Subcutaneous abdominal adipose tissue (tissue), 5 donors: ENCODE results near the gene CLIP4.

Experiments
- H3K27ac ChIP-seq: one replicate; pipeline ENCODE4 v1.7.0; 2013; ENCODE audit warnings: low read depth, mild to moderate bottlenecking, inconsistent platforms, low read length, moderate library complexity
- H3K27me3 ChIP-seq, 5 donors: one replicate each; pipeline ENCODE4 v1.7.0; 2013; ENCODE audit warnings: low read length in 5 of 5, inconsistent platforms in 1 of 5; ENCODE audit not compliant: control insufficient read depth in 5 of 5, insufficient read depth in 4 of 5
- H3K36me3 ChIP-seq, 5 donors: one replicate each; pipeline ENCODE4 v1.7.0; 2013; ENCODE audit warnings: low read length in 5 of 5; ENCODE audit not compliant: control insufficient read depth in 5 of 5, insufficient read depth in 5 of 5
- H3K4me1 ChIP-seq, 5 donors: one replicate each; pipeline ENCODE4 v1.7.0; 2013; ENCODE audit warnings: low read length in 5 of 5, mild to moderate bottlenecking in 3 of 5, moderate library complexity in 1 of 5; ENCODE audit not compliant: control insufficient read depth in 5 of 5, insufficient read depth in 5 of 5
- H3K4me3 ChIP-seq, 5 donors: one replicate each; pipeline ENCODE4 v1.7.0; 2013; ENCODE audit warnings: low read length in 5 of 5, low read depth in 1 of 5
- H3K9ac ChIP-seq, 5 donors: one replicate each; pipeline ENCODE4 v1.7.0; 2013; ENCODE audit warnings: low read length in 5 of 5, mild to moderate bottlenecking in 4 of 5, moderate library complexity in 3 of 5
- H3K9me3 ChIP-seq, 5 donors: one replicate each; pipeline ENCODE4 v1.7.0; 2013; ENCODE audit warnings: low read length in 5 of 5; ENCODE audit not compliant: control insufficient read depth in 5 of 5
- donor health status: healthy.
- donor health status: healthy.
- donor health status: healthy.
- donor health status: healthy.
- donor health status: healthy.

CLIP4 gene

DNA sequence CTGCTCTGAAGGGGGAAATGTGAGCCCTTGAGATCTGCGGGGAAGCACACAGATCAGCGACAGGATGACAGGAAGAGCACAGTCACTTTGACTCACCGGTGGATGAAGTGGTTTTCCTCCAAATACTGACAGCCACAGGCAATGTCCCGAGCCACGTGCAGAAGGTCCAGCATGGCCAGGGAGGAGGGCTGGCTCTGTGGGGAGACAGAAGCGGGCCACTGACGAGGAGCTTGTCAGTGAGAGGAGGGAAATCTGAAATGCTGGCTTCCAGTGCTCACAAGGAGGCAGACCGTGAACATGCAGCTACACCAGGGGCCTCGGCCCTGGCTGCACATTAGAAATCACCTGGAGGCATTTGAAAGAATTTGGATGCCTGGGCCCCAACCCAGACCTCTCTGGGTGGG, 98.7 kb downstream of the CLIP4 start:
- Histone ChIP-seq H3K27me3 (peaks cover 0 to 4% (median 0%) of the 10 kb centered on the region in 5 donors), H3K9ac (no peak overlapping the region)

DNA sequence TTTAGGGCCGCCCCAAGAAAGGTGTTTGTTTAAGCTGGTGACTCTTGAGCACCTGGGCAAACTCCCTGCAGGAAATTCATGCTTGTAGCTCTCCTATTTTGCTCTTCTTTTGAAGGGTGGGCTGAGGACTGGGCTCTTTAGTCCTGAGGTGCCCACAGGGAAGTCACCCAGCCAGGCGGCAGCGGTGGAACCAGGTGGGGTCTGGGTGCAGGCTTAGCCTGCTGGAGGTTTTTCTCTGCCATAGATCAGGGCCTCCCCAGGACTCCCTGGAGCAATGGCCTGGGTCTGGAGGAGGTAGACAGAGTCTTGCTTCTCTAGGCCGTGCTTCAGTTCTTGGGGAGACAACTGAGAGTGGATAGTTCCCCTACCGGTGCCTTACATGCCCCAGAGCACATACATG, 99.9 kb downstream of the CLIP4 start:
- no peaks in the 10 kb centered on the region for H3K36me3 ChIP-seq
- H3K27me3 ChIP-seq = peaks cover 0 to 5% (median 0%) of the 10 kb centered on the region in 5 donors
- H3K27ac ChIP-seq = no peak overlapping the region
- no peaks in the 10 kb centered on the region for H3K4me1 ChIP-seq
- no peak overlapping the region for H3K4me3 ChIP-seq
- H3K9me3 ChIP-seq = no peaks in the 10 kb centered on the region
- H3K9ac ChIP-seq = no peak overlapping the region

More for the DNA sequence above, 98.7 kb downstream of the CLIP4 start:
- Histone ChIP-seq H3K4me3 (no peak overlapping the region), H3K9me3 (no peaks in the 10 kb centered on the region), H3K4me1 (no peaks in the 10 kb centered on the region), H3K27ac (no peak overlapping the region), H3K36me3 (no peaks in the 10 kb centered on the region)

DNA sequence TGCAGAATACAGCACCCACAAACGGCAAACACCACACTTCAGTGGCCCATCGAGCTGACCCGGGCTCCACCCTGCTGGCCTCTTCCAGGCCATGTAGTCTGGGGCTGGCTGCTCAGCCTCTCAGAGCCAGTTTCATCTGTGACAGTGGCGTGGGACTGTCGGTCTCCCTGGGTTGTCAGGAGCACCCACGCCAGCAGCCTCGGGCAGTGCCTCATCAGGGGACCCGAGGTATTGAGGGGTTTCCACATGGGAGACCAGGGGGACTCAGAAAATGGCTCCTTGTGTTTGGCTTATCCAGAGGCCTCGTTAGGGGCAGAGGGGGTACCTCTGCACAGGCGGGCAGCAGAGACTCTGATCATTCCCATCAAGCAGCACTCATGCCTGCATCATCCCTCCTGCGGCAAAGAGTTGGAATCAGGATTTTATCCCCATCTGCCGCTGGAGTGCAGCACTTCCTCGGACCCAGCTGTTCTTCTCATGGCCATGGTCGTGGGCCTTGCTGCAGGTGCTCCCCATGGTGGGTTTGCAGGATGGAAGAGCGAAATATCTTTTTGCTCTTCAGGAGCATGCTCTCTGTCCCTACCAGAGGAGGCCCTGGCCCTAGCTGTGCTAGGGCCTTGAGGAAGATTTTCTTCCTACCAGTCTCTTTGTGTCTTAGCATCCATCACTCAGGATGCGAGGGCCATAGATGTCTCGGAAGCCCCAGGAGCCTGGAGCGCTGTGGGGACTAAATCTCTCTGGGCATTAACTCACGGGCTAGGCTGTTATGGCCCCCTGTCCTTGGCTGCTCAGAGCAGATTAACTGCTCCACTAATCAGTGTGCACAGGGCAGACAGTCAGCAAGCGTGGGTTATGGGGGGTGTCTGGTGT, 100.8 kb downstream of the CLIP4 start:
- H3K27ac ChIP-seq = no peak overlapping the region
- peaks cover 0 to under 1% (median 0%) of the 10 kb centered on the region in 5 donors for H3K4me1 ChIP-seq
- no peak overlapping the region for H3K4me3 ChIP-seq
- H3K9ac ChIP-seq = no peak overlapping the region
- H3K27me3 ChIP-seq = peaks cover 0 to 5% (median 0%) of the 10 kb centered on the region in 5 donors
- H3K9me3 ChIP-seq = no peaks in the 10 kb centered on the region
- H3K36me3 ChIP-seq = no peaks in the 10 kb centered on the region

DNA sequence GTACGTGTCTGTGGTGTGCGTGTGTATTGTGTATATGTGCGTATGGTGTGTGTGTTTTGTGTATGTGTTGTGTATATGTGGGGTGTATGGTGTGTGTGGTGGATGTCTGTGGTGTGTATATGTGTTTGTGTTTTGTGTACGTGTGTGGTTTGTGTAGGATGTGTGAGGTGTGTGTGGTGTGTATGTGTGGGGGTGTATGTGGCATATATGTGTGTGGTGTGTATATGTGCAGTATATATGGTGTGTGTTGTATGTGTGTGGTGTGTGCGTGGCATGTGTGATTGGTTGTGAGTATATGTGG, 101.3 kb downstream of the CLIP4 start:
- no peak overlapping the region for H3K27ac ChIP-seq
- H3K27me3 ChIP-seq = peaks cover 0 to 5% (median 0%) of the 10 kb centered on the region in 5 donors
- H3K4me3 ChIP-seq = no peak overlapping the region
- peaks cover 0 to 3% (median 0%) of the 10 kb centered on the region in 5 donors for H3K4me1 ChIP-seq
- no peak overlapping the region for H3K9ac ChIP-seq
- no peaks in the 10 kb centered on the region for H3K36me3 ChIP-seq
- no peaks in the 10 kb centered on the region for H3K9me3 ChIP-seq

DNA sequence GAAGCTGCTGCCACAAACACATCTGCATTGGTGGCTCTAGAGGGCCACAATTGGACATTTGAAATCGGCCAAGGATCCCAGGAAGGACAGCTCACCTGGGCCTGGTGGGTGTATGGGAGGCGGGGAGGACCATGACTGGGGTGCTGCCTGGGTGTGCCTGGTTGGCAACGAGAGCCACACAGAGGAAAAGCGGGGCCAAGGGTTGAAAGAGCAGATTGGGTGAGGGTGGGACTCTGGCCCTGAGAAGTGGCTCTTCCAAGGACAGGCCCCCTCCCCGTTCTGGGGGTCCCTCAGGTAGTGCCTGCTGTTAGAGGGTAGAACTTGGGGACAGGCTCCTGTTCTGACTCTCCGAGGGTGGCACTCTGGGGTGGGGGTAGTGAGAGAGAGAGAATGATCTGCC, 102.9 kb downstream of the CLIP4 start:
- Histone ChIP-seq H3K9me3 (no peaks in the 10 kb centered on the region), H3K4me1 (peaks cover 2 to 3% (median 3%) of the 10 kb centered on the region in 5 donors), H3K27ac (no peak overlapping the region), H3K27me3 (peaks cover 0 to 5% (median 0%) of the 10 kb centered on the region in 5 donors), H3K4me3 (no peak overlapping the region), H3K36me3 (no peaks in the 10 kb centered on the region), H3K9ac (no peak overlapping the region)

DNA sequence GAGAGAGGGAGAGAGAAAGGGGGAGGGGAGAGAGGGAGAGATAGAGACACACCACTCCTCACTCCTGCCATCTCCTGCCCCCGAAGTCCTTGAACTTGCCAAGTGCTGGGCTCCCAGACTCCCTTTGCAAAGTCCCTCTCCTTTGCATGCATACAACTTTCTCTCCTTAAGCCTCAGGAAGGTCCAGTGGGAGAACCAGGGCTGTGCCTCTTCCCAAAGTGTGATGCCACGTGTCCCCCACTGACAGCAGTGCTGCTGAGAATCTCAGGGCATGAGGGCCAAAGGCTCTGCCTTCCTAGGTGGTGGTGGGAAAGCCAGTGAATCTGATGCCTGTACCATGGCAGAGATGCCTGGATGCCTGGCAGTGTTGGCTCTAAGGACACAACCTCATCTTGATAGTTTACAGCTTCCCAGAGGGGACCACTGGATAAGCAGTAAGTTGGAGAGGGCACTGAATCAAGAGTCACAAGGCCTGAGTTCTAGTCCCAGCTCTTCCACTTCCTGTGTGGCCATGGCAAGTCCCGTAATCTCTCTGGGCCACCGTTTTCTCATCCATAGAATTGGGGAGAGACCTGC, 103.4 kb downstream of the CLIP4 start:
- H3K9me3 ChIP-seq = no peaks in the 10 kb centered on the region
- no peak overlapping the region for H3K27ac ChIP-seq
- peaks cover 0 to 5% (median 0%) of the 10 kb centered on the region in 5 donors for H3K27me3 ChIP-seq
- no peaks in the 10 kb centered on the region for H3K36me3 ChIP-seq
- H3K4me1 ChIP-seq = peaks cover 3 to 8% (median 8%) of the 10 kb centered on the region in 5 donors
- no peak overlapping the region for H3K9ac ChIP-seq
- H3K4me3 ChIP-seq = no peak overlapping the region

DNA sequence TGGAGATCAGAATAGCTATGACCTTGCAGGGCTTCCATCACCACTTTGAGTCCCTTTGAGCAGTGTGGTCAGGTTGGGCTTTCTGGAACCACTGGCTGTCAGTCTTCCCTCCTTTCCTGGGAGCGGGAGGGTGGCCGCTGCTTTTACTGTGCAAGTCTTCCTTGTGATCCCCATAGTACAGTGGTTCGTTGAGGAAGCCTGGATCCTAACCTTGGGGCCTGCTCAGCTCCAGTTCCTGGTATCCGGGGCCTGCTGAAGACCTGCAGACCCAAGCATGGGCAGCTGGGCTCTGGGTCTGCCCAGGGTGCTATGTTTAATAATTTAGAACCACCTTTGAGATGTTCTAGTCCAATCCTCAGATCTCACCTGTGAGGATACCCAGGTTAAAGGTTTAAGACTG, 104.2 kb downstream of the CLIP4 start:
- H3K9me3 ChIP-seq = no peaks in the 10 kb centered on the region
- no peak overlapping the region for H3K9ac ChIP-seq
- H3K4me1 ChIP-seq = peaks cover 5 to 16% (median 15%) of the 10 kb centered on the region in 5 donors
- H3K27me3 ChIP-seq = peaks cover 0 to 5% (median 0%) of the 10 kb centered on the region in 5 donors
- no peak overlapping the region for H3K4me3 ChIP-seq
- H3K27ac ChIP-seq = no peak overlapping the region
- no peaks in the 10 kb centered on the region for H3K36me3 ChIP-seq

DNA sequence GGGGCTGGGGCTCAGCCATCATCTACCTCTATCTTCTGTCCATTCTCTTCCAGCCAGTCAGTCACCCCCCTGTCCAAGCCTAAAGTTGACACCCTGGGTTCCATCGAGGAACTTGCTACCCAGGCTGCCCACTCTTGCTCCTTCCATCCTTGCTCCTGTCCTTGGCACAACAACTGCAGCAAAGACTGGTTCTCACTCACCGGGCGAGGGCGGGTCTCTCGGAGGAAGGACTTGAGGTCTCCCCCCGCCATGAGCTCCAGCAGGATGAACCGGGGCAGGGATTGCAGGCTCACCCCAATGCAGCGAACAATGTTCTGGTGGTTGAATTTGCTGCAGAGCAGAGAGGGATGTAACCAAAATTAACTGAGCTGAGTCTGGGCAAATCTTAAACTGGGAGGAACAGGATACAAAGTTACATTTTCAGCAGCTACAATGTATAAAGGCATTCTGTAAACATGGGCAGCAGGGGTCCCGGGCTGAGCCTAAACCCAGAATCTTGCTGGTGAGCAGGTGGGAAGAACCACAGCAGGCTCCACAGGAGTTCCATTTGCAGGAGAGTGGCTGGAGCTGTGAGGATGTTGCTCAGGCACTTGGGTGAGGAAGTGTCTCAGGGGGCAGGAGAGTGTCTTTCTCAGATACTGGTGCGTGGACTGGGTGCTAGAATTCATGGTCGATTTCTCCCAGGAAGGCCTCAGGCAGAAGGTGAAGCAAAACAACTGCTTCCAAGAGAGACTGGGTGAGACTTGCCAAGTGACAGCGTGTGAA, 105.5 kb downstream of the CLIP4 start:
- H3K9me3 ChIP-seq = no peaks in the 10 kb centered on the region
- peaks cover 7 to 26% (median 23%) of the 10 kb centered on the region in 5 donors for H3K4me1 ChIP-seq
- H3K9ac ChIP-seq = no peak overlapping the region
- H3K27me3 ChIP-seq = peaks cover 0 to 7% (median 3%) of the 10 kb centered on the region in 5 donors
- no peak overlapping the region for H3K4me3 ChIP-seq
- no peaks in the 10 kb centered on the region for H3K36me3 ChIP-seq
- H3K27ac ChIP-seq = no peak overlapping the region

DNA sequence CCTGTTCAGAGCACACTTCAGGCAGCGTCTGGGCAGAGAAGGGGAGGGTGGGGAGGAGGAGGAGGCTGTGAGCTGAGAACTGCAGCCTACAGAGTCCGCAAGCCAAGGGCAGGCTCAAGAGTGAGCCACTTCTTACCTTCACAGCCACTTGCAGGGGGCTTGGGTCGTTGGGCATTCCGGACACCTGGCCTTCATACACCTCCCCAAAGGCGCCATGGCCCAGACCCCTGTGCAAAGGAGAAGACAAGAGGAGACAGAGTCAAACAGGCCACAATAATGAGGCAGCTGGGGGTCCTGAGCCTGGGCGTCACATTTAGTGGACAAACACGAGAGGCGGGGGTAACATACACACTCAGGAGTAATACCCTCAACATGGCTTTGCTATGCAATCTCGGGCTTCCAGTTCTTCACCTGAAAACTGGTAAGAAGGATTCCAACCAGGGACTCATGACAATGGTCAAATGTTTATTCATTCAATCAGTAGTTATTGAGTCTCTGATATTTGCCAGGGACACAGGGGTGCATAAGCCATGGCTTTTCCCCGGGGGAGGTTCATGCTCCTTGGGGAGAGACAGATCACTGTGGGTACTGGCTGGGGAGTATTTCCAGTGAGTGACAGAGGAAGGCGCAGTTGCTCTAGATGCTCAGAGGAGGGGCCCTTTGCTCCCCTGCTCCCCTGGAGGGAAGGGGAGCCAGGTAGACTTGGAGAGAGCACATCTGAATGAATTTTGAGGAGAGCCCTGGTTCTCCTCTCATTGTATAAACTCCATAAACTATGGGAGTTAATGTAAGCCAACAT, 107.4 kb downstream of the CLIP4 start:
- Histone ChIP-seq H3K9me3 (no peaks in the 10 kb centered on the region), H3K4me3 (no peak overlapping the region), H3K4me1 (peaks cover 7 to 26% (median 23%) of the 10 kb centered on the region in 5 donors), H3K9ac (no peak overlapping the region), H3K36me3 (no peaks in the 10 kb centered on the region), H3K27ac (no peak overlapping the region), H3K27me3 (peaks cover 10 to 22% (median 14%) of the 10 kb centered on the region in 5 donors)
